ENCODE measurements around the gene CNTNAP4.

DNA sequence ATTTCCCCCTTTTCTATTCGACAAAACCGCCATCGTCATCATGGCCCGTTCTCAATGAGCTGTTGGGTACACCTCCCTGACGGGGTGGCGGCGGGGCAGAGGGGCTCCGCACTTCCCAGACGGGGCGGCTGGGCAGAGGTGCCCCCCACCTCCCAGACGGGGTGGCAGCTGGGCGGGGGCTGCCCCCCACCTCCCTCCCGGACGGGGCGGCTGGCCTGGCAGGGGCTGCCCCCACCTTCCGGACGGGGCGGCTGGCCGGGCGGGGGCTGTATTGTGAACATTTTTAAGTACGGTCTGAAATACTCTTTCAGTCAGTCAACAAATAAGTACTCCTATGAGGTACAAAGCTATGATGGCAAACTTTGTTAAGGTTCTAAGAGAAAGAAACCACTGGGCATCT, 222.8 kb downstream of the CNTNAP4 start:
- TF ChIP-seq CTCF (conservative IDR thresholded peaks at IDR 0.05), result no peak
- TF ChIP-seq ZFX (IDR thresholded peaks at IDR 0.05), result no peak
